CD4-positive, alpha-beta memory T cell (primary cell): ENCODE measurements around the gene RAB22A. TPM values are rescaled to one million over a fixed set of nuclear protein-coding genes. Genes with fewer than 3 reads are reported as not detected.

ENCODE experiments used
- CTCF ChIA-PET: fragments of 350-600 bp; sonication (Branson Sonifier 250); formaldehyde crosslinking; loops from one replicate; lab custom pipeline; 2021; ENCODE audit warnings: inconsistent platforms; ENCODE audit not compliant: partially characterized antibody; lab: Charles Lee
- POLR2A ChIA-PET: fragments of 350-600 bp; sonication (Branson Sonifier 250); formaldehyde crosslinking; loops from one replicate; lab custom pipeline; 2021; ENCODE audit not compliant: partially characterized antibody; lab: Charles Lee
- DNase-seq, 5 donors: peaks; one replicate each; pipeline versions ENCODE4 v3.0.0 to v3.0.0-alpha.2; 2020 to 2022; ENCODE audit warnings: mixed read lengths in 1 of 5
- H3K27ac ChIP-seq: one replicate; pipeline ENCODE4 v1.7.0; 2013; ENCODE audit warnings: low read depth, low read length
- H3K27me3 ChIP-seq: 2 replicates; pipeline ENCODE4 v1.7.0; 2013; ENCODE audit warnings: mild to moderate bottlenecking, low read length, moderate library complexity; ENCODE audit not compliant: insufficient read depth
- H3K36me3 ChIP-seq: 2 replicates; pipeline ENCODE4 v1.7.0; 2013; ENCODE audit warnings: mild to moderate bottlenecking, low read length, moderate library complexity; ENCODE audit not compliant: insufficient read depth
- H3K4me1 ChIP-seq: 2 replicates; pipeline ENCODE4 v1.7.0; 2013; ENCODE audit warnings: mild to moderate bottlenecking, low read length, moderate library complexity; ENCODE audit not compliant: insufficient read depth
- H3K4me3 ChIP-seq, 2 donors: one replicate each; pipeline ENCODE4 v1.7.0; 2013; ENCODE audit warnings: low read length in 2 of 2, mild to moderate bottlenecking in 1 of 2
- H3K9me3 ChIP-seq, 2 donors: one replicate each; pipeline ENCODE4 v1.7.0; 2013; ENCODE audit warnings: low read length in 2 of 2, control low read depth in 1 of 2; ENCODE audit not compliant: control insufficient read depth in 1 of 2
- H3K27ac Mint-ChIP-seq, 7 donors: one replicate each; pipeline ENCODE4 v1.8.0; 2020 to 2021; ENCODE audit warnings: mixed read lengths in 7 of 7, mild to moderate bottlenecking in 6 of 7, inconsistent platforms in 3 of 7, moderate library complexity in 3 of 7
- H3K27me3 Mint-ChIP-seq, 2 donors: one replicate each; pipeline ENCODE4 v1.8.0; 2020 to 2021; ENCODE audit warnings: mixed read lengths in 2 of 2
- H3K36me3 Mint-ChIP-seq, 2 donors: one replicate each; pipeline ENCODE4 v1.8.0; 2020 to 2021; ENCODE audit warnings: mixed read lengths in 2 of 2, inconsistent platforms in 1 of 2, mild to moderate bottlenecking in 1 of 2
- H3K4me1 Mint-ChIP-seq, 4 donors: one replicate each; pipeline ENCODE4 v1.8.0; 2020 to 2021; ENCODE audit warnings: mixed read lengths in 4 of 4, mild to moderate bottlenecking in 1 of 4
- H3K4me3 Mint-ChIP-seq, 8 donors: one replicate each; pipeline ENCODE4 v1.8.0; 2020 to 2021; ENCODE audit warnings: mixed read lengths in 8 of 8, mild to moderate bottlenecking in 7 of 8, moderate library complexity in 6 of 8, inconsistent platforms in 3 of 8
- H3K9me3 Mint-ChIP-seq, 8 donors: one replicate each; pipeline ENCODE4 v1.8.0; 2020 to 2021; ENCODE audit warnings: mixed read lengths in 8 of 8, mild to moderate bottlenecking in 5 of 8, inconsistent platforms in 3 of 8, moderate library complexity in 1 of 8
- intact Hi-C: fragments of 100-400 bp; cut with micrococcal nuclease; formaldehyde crosslinking; loops from one replicate; pipeline ENCODE4 v1.15.1; 2023
- polyA plus RNA-seq, 2 donors: library from polyadenylated mRNA; unstranded; fragments of 300-500 nt; fragmentation: Illumina TruSeq; gene quantifications; one replicate each; pipeline ENCODE4 v1.2.3, GENCODE V29; 2021
- total RNA-seq, 2 experiments: library from RNA; stranded (reverse); gene quantifications; one replicate each; pipeline ENCODE4 v1.2.3, GENCODE V29; 2021

The RAB22A gene
- total and polyA plus RNA-seq, 4 experiments from 2014 or later, result 11.0 to 23.6 (median 20.4) TPM

GRCh38 chr20:58308680-58309527, 611 bp upstream of the RAB22A start:
- H3K27ac Mint-ChIP-seq, result peak overlapping the region; percentile 95 to 99 (median 99)
- H3K4me1 Mint-ChIP-seq, result peaks cover 42 to 69% (median 53%) of the 10 kb centered on the region in 4 donors
- H3K27me3 ChIP-seq, result no peaks in the 10 kb centered on the region
- no peaks in the 10 kb centered on the region for H3K9me3 ChIP-seq
- peaks cover 16 to 30% of the 10 kb centered on the region in 2 donors for H3K36me3 Mint-ChIP-seq
- H3K4me3 ChIP-seq, result peak overlapping the region; percentile 37 to 57
- intact Hi-C loops, result loop anchor here (1.0 to 10.0 kb wide), 6 partner anchors 80 to 910 kb away; partner anchors contain the start of genes ATP5F1E, PMEPA1, VAPB and ZBP1
- peak overlapping the region; percentile 78 for H3K27ac ChIP-seq
- ChIA-PET CTCF (interaction anchor here (0.6 kb wide), 1 partner anchor 854 kb away, joined by 3 read pairs; the partner anchor contains the start of gene ZNF831), POLR2A (interaction anchor here (1.0 to 3.0 kb wide), 8 partner anchors 80 to 582 kb away, joined by 3 to 29 read pairs (median 6); partner anchors contain the start of genes STX16 and VAPB)
- H3K36me3 ChIP-seq, result peaks cover 6% of the 10 kb centered on the region
- peak; percentile 68 to 81 (median 71) for DNase-seq
- H3K27me3 Mint-ChIP-seq, result no peaks in the 10 kb centered on the region
- H3K9me3 Mint-ChIP-seq, result peaks cover 0 to 4% (median 0%) of the 10 kb centered on the region in 8 donors
- H3K4me1 ChIP-seq, result peaks cover 62% of the 10 kb centered on the region
- peak overlapping the region; percentile 66 to 84 (median 80) for H3K4me3 Mint-ChIP-seq

GRCh38 chr20:58310291-58310782, 822 bp downstream of the RAB22A start:
- ChIA-PET POLR2A (interaction anchor here (0.8 to 1.6 kb wide), 9 partner anchors 11 to 722 kb away, joined by 3 to 13 read pairs (median 4); partner anchors contain the start of genes ATP5F1E and VAPB), CTCF (no interaction called here)
- peak in 4 of 5 donors; percentile 8 to 27 (median 20) for DNase-seq
- H3K36me3 ChIP-seq, result peaks cover 10% of the 10 kb centered on the region
- Mint-ChIP-seq H3K36me3 (peaks cover 23 to 38% of the 10 kb centered on the region in 2 donors), H3K27ac (peak overlapping the region; percentile 95 to 98 (median 96)), H3K4me3 (peak overlapping the region; percentile 88 to 98 (median 94)), H3K9me3 (peaks cover 0 to 4% (median 0%) of the 10 kb centered on the region in 8 donors), H3K4me1 (peaks cover 41 to 77% (median 59%) of the 10 kb centered on the region in 4 donors), H3K27me3 (no peaks in the 10 kb centered on the region)
- H3K4me3 ChIP-seq, result peak overlapping the region; percentile 62 to 72
- peaks cover 73% of the 10 kb centered on the region for H3K4me1 ChIP-seq
- no peaks in the 10 kb centered on the region for H3K27me3 ChIP-seq
- H3K27ac ChIP-seq, result peak overlapping the region; percentile 87
- intact Hi-C loops, result loop anchor here (10.0 kb wide), 1 partner anchor 1836 kb away; no protein-coding TSS in a partner anchor
- H3K9me3 ChIP-seq, result no peaks in the 10 kb centered on the region

GRCh38 chr20:58312836-58313235, 3.3 kb downstream of the RAB22A start:
- Histone ChIP-seq H3K36me3 (peaks cover 21% of the 10 kb centered on the region), H3K4me1 (peaks cover 63% of the 10 kb centered on the region), H3K9me3 (no peaks in the 10 kb centered on the region), H3K27ac (no peak overlapping the region), H3K4me3 (no peak overlapping the region), H3K27me3 (no peaks in the 10 kb centered on the region)
- intact Hi-C loops, result loop anchor here (10.0 kb wide), 1 partner anchor 1838 kb away; no protein-coding TSS in a partner anchor
- ChIA-PET POLR2A (interaction anchor here (0.6 to 2.2 kb wide), 3 partner anchors 76 to 1591 kb away, joined by 3 to 8 read pairs (median 3); partner anchors contain the start of gene VAPB), CTCF (interaction anchor here (0.6 kb wide), 1 partner anchor 74 kb away, joined by 3 read pairs; no protein-coding TSS in a partner anchor)
- no peaks in the 10 kb centered on the region for H3K27me3 Mint-ChIP-seq
- peaks cover 33 to 79% (median 54%) of the 10 kb centered on the region in 4 donors for H3K4me1 Mint-ChIP-seq
- H3K27ac Mint-ChIP-seq, result peak overlapping the region; percentile 54 to 94 (median 70)
- peaks cover 0 to 4% (median 0%) of the 10 kb centered on the region in 8 donors for H3K9me3 Mint-ChIP-seq
- no peak for DNase-seq
- H3K4me3 Mint-ChIP-seq, result peak overlapping the region in 4 of 8 donors; percentile 58 to 69 (median 66)
- peaks cover 43 to 51% of the 10 kb centered on the region in 2 donors for H3K36me3 Mint-ChIP-seq

- no peak overlapping the region for H3K27ac ChIP-seq
- no peaks in the 10 kb centered on the region for H3K27me3 Mint-ChIP-seq
Observed at GRCh38 chr20:58313396-58313795, 3.9 kb downstream of the RAB22A start.

GRCh38 chr20:58321205-58321604, 11.7 kb downstream of the RAB22A start:
- H3K9me3 Mint-ChIP-seq, result no peaks in the 10 kb centered on the region
- intact Hi-C loops, result no loop called here
- H3K27ac Mint-ChIP-seq, result peak overlapping the region in 1 of 7 donors; percentile 36
- ChIA-PET POLR2A (interaction anchor here (1.5 kb wide), 1 partner anchor 11 kb away, joined by 6 read pairs; no protein-coding TSS in a partner anchor), CTCF (no interaction called here)
- Histone ChIP-seq H3K9me3 (no peaks in the 10 kb centered on the region), H3K27ac (no peak overlapping the region), H3K27me3 (no peaks in the 10 kb centered on the region), H3K4me3 (no peak overlapping the region), H3K36me3 (peaks cover 9% of the 10 kb centered on the region), H3K4me1 (peaks cover 29% of the 10 kb centered on the region)
- H3K27me3 Mint-ChIP-seq, result no peaks in the 10 kb centered on the region
- peaks cover 31 to 38% of the 10 kb centered on the region in 2 donors for H3K36me3 Mint-ChIP-seq
- H3K4me1 Mint-ChIP-seq, result peaks cover 43 to 72% (median 56%) of the 10 kb centered on the region in 4 donors
- DNase-seq, result no peak
- peak overlapping the region in 1 of 8 donors; percentile 17 for H3K4me3 Mint-ChIP-seq

More at GRCh38 chr20:58313396-58313795, 3.9 kb downstream of the RAB22A start:
- Histone ChIP-seq H3K27me3 (no peaks in the 10 kb centered on the region), H3K4me3 (no peak overlapping the region), H3K36me3 (peaks cover 21% of the 10 kb centered on the region), H3K4me1 (peaks cover 58% of the 10 kb centered on the region), H3K9me3 (no peaks in the 10 kb centered on the region)
- Mint-ChIP-seq H3K4me1 (peaks cover 30 to 74% (median 49%) of the 10 kb centered on the region in 4 donors), H3K27ac (peak overlapping the region; percentile 54 to 94 (median 73)), H3K4me3 (peak overlapping the region in 6 of 8 donors; percentile 10 to 79 (median 52)), H3K9me3 (peaks cover 0 to 4% (median 0%) of the 10 kb centered on the region in 8 donors), H3K36me3 (peaks cover 43 to 51% of the 10 kb centered on the region in 2 donors)
- DNase-seq, result peak in 3 of 5 donors; percentile 10 to 38 (median 23)
- ChIA-PET CTCF (interaction anchor here (0.6 kb wide), 1 partner anchor 74 kb away, joined by 3 read pairs; no protein-coding TSS in a partner anchor), POLR2A (interaction anchor here (2.2 kb wide), 1 partner anchor 75 kb away, joined by 8 read pairs; the partner anchor contains the start of gene VAPB)
- intact Hi-C loops, result loop anchor here (10.0 kb wide), 1 partner anchor 1839 kb away; no protein-coding TSS in a partner anchor

- DNase-seq, result no peak
- Histone ChIP-seq H3K4me3 (no peak overlapping the region), H3K27ac (no peak overlapping the region), H3K4me1 (peaks cover 27% of the 10 kb centered on the region), H3K9me3 (no peaks in the 10 kb centered on the region), H3K27me3 (no peaks in the 10 kb centered on the region), H3K36me3 (peaks cover under 1% of the 10 kb centered on the region)
- POLR2A ChIA-PET, result interaction anchor here (1.5 kb wide), 1 partner anchor 12 kb away, joined by 6 read pairs; no protein-coding TSS in a partner anchor
- H3K27ac Mint-ChIP-seq, result peak overlapping the region in 1 of 7 donors; percentile 48
- H3K4me3 Mint-ChIP-seq, result peak overlapping the region in 3 of 8 donors; percentile 19 to 48 (median 40)
- no peaks in the 10 kb centered on the region for H3K27me3 Mint-ChIP-seq
- H3K4me1 Mint-ChIP-seq, result peaks cover 46 to 72% (median 57%) of the 10 kb centered on the region in 4 donors
- peaks cover 24 to 29% of the 10 kb centered on the region in 2 donors for H3K36me3 Mint-ChIP-seq
- no peaks in the 10 kb centered on the region for H3K9me3 Mint-ChIP-seq
- CTCF ChIA-PET, result no interaction called here
- intact Hi-C loops, result no loop called here
Observed at GRCh38 chr20:58322083-58322482, 12.6 kb downstream of the RAB22A start.
